HG03354 (cell line): Measurements from ENCODE around the gene CFAP65.

Experiments
- ATAC-seq: cut with Tn5 transposase; IDR thresholded peaks from one replicate; pipeline ENCODE4 v1.9.1; 2021; ENCODE audit warnings: mild to moderate bottlenecking; ENCODE audit not compliant: unreplicated experiment, poor library complexity, severe bottlenecking

CFAP65 gene

GRCh38 chr2:219041252-219041651, at the start of gene CFAP65:
Gene CFAP65, minus strand, starts transcription at chr2:219041516. Its CDS starts 2,468 bp downstream, at chr2:219039048.
- no peak for ATAC-seq

- ATAC-seq = no peak
Observed at GRCh38 chr2:219090436-219091299, 49.4 kb upstream of the CFAP65 start.

GRCh38 chr2:219089330-219089729, 48.0 kb upstream of the CFAP65 start:
- no peak for ATAC-seq

- no peak for ATAC-seq
Observed at GRCh38 chr2:219087848-219088247, 46.5 kb upstream of the CFAP65 start.

GRCh38 chr2:219087361-219087760, 46.0 kb upstream of the CFAP65 start:
- ATAC-seq = no peak

GRCh38 chr2:219086196-219086595, 44.9 kb upstream of the CFAP65 start:
- ATAC-seq = no peak

GRCh38 chr2:219084791-219085190, 43.5 kb upstream of the CFAP65 start:
- ATAC-seq = no peak

- no peak for ATAC-seq
Observed at GRCh38 chr2:219082332-219082958, 41.1 kb upstream of the CFAP65 start.

- ATAC-seq = no peak
Observed at GRCh38 chr2:219081701-219082331, 40.5 kb upstream of the CFAP65 start.

GRCh38 chr2:219081096-219081495, 39.8 kb upstream of the CFAP65 start:
- ATAC-seq = no peak

GRCh38 chr2:219079417-219079816, 38.1 kb upstream of the CFAP65 start:
- ATAC-seq = no peak

- ATAC-seq = no peak
Observed at GRCh38 chr2:219078951-219079350, 37.6 kb upstream of the CFAP65 start.

- ATAC-seq = no peak
Observed at GRCh38 chr2:219078126-219078525, 36.8 kb upstream of the CFAP65 start.

- no peak for ATAC-seq
Observed at GRCh38 chr2:219076253-219076652, 34.9 kb upstream of the CFAP65 start.

GRCh38 chr2:219073413-219074129, 32.3 kb upstream of the CFAP65 start:
- ATAC-seq = no peak

GRCh38 chr2:219072741-219073250, 31.5 kb upstream of the CFAP65 start:
- ATAC-seq = no peak

GRCh38 chr2:219071131-219071816, 30.0 kb upstream of the CFAP65 start:
- no peak for ATAC-seq

- no peak for ATAC-seq
Observed at GRCh38 chr2:219065484-219065883, 24.2 kb upstream of the CFAP65 start.

- ATAC-seq = no peak
Observed at GRCh38 chr2:219062081-219062480, 20.8 kb upstream of the CFAP65 start.
